SK-N-SH (cell line): ENCODE measurements around the gene TBC1D16. TPM values are rescaled to one million over a fixed set of nuclear protein-coding genes. Genes with fewer than 3 reads are reported as not detected.

Source experiments
- CTCF ChIA-PET: fragments of 300-600, 350-600 bp; formaldehyde crosslinking; extraction: SDS; loops from one replicate; lab custom pipeline; 2021; lab: Yijun Ruan, JAX
- POLR2A ChIA-PET: fragments of 350-600 bp; sonication (Branson Sonifier 250); formaldehyde crosslinking; extraction: SDS; loops from one replicate; lab custom pipeline; 2020; ENCODE audit warnings: antibody characterized with exemption, inconsistent platforms; lab: Yijun Ruan, JAX
- DNase-seq: peaks from one replicate; pipeline ENCODE4 v3.0.0; 2012
- H2AFZ ChIP-seq: fragments of 200-600 bp; sonication (generic); 2 replicates; pipeline ENCODE4 v1.8.1; 2016; ENCODE audit warnings: antibody characterized with exemption, mild to moderate bottlenecking, low read depth
- H3F3A ChIP-seq: fragments of 200-600 bp; sonication (generic); replicated peaks from 2 replicates; pipeline ENCODE3; 2016; ENCODE audit warnings: antibody characterized with exemption, mild to moderate bottlenecking; ENCODE audit not compliant: insufficient read depth
- H3K27ac ChIP-seq, 2 experiments: fragments of 200-500 bp in 1 of 2; fragments of 200-600 bp in 1 of 2; sonication (Bioruptor generic) in 1 of 2; sonication (generic), shearing (Covaris generic) in 1 of 2; 2 replicates each; pipeline versions ENCODE4 v1.5.1 to v1.6.1; 2014 to 2016; ENCODE audit warnings: low read depth in 2 of 2, inconsistent platforms in 1 of 2, low read length in 1 of 2, mild to moderate bottlenecking in 1 of 2, mixed read lengths in 1 of 2
- H3K27me3 ChIP-seq: fragments of 200-600 bp; sonication (generic), shearing (Covaris generic); 2 replicates; pipeline ENCODE4 v1.6.1; 2016; ENCODE audit warnings: mixed run types; ENCODE audit not compliant: insufficient read depth
- H3K36me3 ChIP-seq, 2 experiments: fragments of 200-500 bp in 1 of 2; fragments of 200-600 bp in 1 of 2; sonication (Bioruptor generic) in 1 of 2; sonication (generic) in 1 of 2; replicated peaks in 1 of 2; 2 replicates each; pipeline versions ENCODE3 to v1.5.1; 2014 to 2016; ENCODE audit warnings: low read length in 1 of 2, mild to moderate bottlenecking in 1 of 2; ENCODE audit not compliant: insufficient read depth in 2 of 2, control insufficient read depth in 1 of 2
- H3K4me1 ChIP-seq, 2 experiments: fragments of 200-500 bp in 1 of 2; fragments of 200-600 bp in 1 of 2; sonication (Bioruptor generic) in 1 of 2; sonication (generic), shearing (Covaris generic) in 1 of 2; 2 replicates each; pipeline versions ENCODE4 v1.5.1 to v1.6.1; 2014 to 2016; ENCODE audit warnings: low read depth in 1 of 2, low read length in 1 of 2, mixed run types in 1 of 2; ENCODE audit not compliant: insufficient read depth in 2 of 2, control insufficient read depth in 1 of 2
- H3K4me2 ChIP-seq: fragments of 200-600 bp; sonication (generic), shearing (Covaris generic); 2 replicates; pipeline ENCODE4 v1.6.1; 2017; ENCODE audit warnings: mixed run types
- H3K4me3 ChIP-seq, 2 experiments: fragments of 200-500 bp in 1 of 2; fragments of 200-600 bp in 1 of 2; sonication (Bioruptor generic) in 1 of 2; sonication (generic), shearing (Covaris generic) in 1 of 2; 2 replicates each; pipeline versions ENCODE4 v1.5.1 to v1.8.1; 2014 to 2016; ENCODE audit warnings: low read depth in 2 of 2, inconsistent platforms in 1 of 2, low read length in 1 of 2, mild to moderate bottlenecking in 1 of 2, mixed read lengths in 1 of 2, moderate library complexity in 1 of 2
- H3K79me2 ChIP-seq: fragments of 200-600 bp; sonication (generic); 2 replicates; pipeline ENCODE4 v1.8.1; 2017; ENCODE audit warnings: mild to moderate bottlenecking; ENCODE audit not compliant: insufficient read depth
- H3K9ac ChIP-seq: fragments of 200-600 bp; sonication (generic); 2 replicates; pipeline ENCODE4 v1.6.1; 2017; ENCODE audit warnings: mixed run types
- H3K9me2 ChIP-seq: fragments of 200-600 bp; sonication (generic); 2 replicates; pipeline ENCODE4 v1.6.1; 2017; ENCODE audit warnings: mixed run types
- H3K9me3 ChIP-seq: fragments of 200-600 bp; sonication (generic); 2 replicates; pipeline ENCODE4 v1.6.1; 2017; ENCODE audit warnings: mixed run types, mild to moderate bottlenecking, moderate library complexity
- H4K20me1 ChIP-seq: fragments of 200-600 bp; sonication (generic); 2 replicates; pipeline ENCODE4 v1.6.1; 2017; ENCODE audit warnings: mild to moderate bottlenecking, mixed run types; ENCODE audit not compliant: insufficient read depth
- CHD2 ChIP-seq: fragments of 150-350 bp; IDR thresholded peaks from 2 replicates; pipeline ENCODE4 v1.6.1; 2018; ENCODE audit warnings: low read length; ENCODE audit not compliant: partially characterized antibody
- ELF1 ChIP-seq: IDR thresholded peaks from 2 replicates; pipeline ENCODE4 v1.4.0; 2012
- EP300 ChIP-seq, 2 experiments: IDR thresholded peaks; 2 replicates each; pipeline versions ENCODE4 v1.4.0 to v1.6.1; 2012; ENCODE audit warnings: borderline replicate concordance in 1 of 2, low read depth in 1 of 2, low read length in 1 of 2
- FOXJ3 ChIP-seq: sonication (generic); formaldehyde crosslinking; IDR thresholded peaks from 2 replicates; pipeline ENCODE4 v1.5.1; 2020; ENCODE audit warnings: mild to moderate bottlenecking, missing genetic modification reagents
- GATA2 ChIP-seq: sonication (generic); formaldehyde crosslinking; IDR thresholded peaks from 2 replicates; pipeline ENCODE4 v1.5.0; 2020; ENCODE audit warnings: mild to moderate bottlenecking, missing genetic modification reagents
- MEF2A ChIP-seq: IDR thresholded peaks from 2 replicates; pipeline ENCODE4 v1.4.0; 2012; ENCODE audit warnings: low read depth, borderline replicate concordance
- POLR2AphosphoS5 ChIP-seq: IDR thresholded peaks from 2 replicates; pipeline ENCODE4 v1.6.1; 2012; ENCODE audit warnings: low read depth, low read length
- RCOR1 ChIP-seq: fragments of 150-350 bp; IDR thresholded peaks from 2 replicates; pipeline ENCODE4 v1.6.1; 2017; ENCODE audit warnings: antibody characterized with exemption, low read length
- SMC3 ChIP-seq: IDR thresholded peaks from 2 replicates; pipeline ENCODE4 v1.6.1; 2012; ENCODE audit warnings: low read depth, low read length, improper control_type of control experiment
- TAF1 ChIP-seq: IDR thresholded peaks from 2 replicates; pipeline ENCODE4 v1.6.1; 2012; ENCODE audit warnings: low read depth, mild to moderate bottlenecking, low read length, moderate library complexity, borderline replicate concordance
- TEAD4 ChIP-seq: IDR thresholded peaks from 2 replicates; pipeline ENCODE4 v1.4.0; 2012; ENCODE audit warnings: mild to moderate bottlenecking, borderline replicate concordance; ENCODE audit not compliant: insufficient read depth
- ZBTB33 ChIP-seq: IDR thresholded peaks from 2 replicates; pipeline ENCODE4 v1.4.0; 2012; ENCODE audit warnings: low read depth, borderline replicate concordance
- WGBS: methylation state at CpG from one replicate; pipeline ENCODE4 v1.1.6; 2017; ENCODE audit warnings: low lambda C conversion rate; 5-methylcytosine and 5-hydroxymethylcytosine counted together
- polyA plus RNA-seq, 3 experiments: library from polyadenylated mRNA; depleted of rRNA; stranded (reverse); fragments of >200 nt; gene quantifications; 2 replicates each; pipeline ENCODE4 v1.2.3, GENCODE V29; 2012
- TF ChIP-seq, protein P1 (sequence below): IDR thresholded peaks from 2 replicates; pipeline ENCODE4 v1.4.0; 2012; ENCODE audit warnings: low read depth, borderline replicate concordance

TBC1D16 gene
- polyA plus RNA-seq, 1 of the 3 experiments (the other 2 are of a cell fraction): 14.5 TPM

- Histone ChIP-seq H3K4me3 (no peak overlapping the region), H3K79me2 (no peaks in the 10 kb centered on the region), H3K27ac (no peak overlapping the region), H3K4me2 (no peak overlapping the region), H2AFZ (no peak overlapping the region), H3K9ac (no peak overlapping the region), H3K9me2 (no peaks in the 10 kb centered on the region), H4K20me1 (no peaks in the 10 kb centered on the region), H3K27me3 (no peaks in the 10 kb centered on the region), H3K9me3 (no peaks in the 10 kb centered on the region), H3F3A (no peaks in the 10 kb centered on the region), H3K36me3 (peaks cover 0 to 78% of the 10 kb centered on the region in 2 experiments), H3K4me1 (no peaks in the 10 kb centered on the region)
- peak; percentile 35 for DNase-seq
- POLR2A ChIA-PET: no interaction called here
- CTCF ChIA-PET: interaction anchor here (0.6 to 1.5 kb wide), 4 partner anchors 11 to 203 kb away, joined by 3 to 5 read pairs (median 4); no protein-coding TSS in a partner anchor
- 93% methylated on average over 26 of the region's 31 CpGs for WGBS
- no peak for TF ChIP-seq EP300 (IDR thresholded peaks at IDR 0.05; ENCODE audit: borderline replicate concordance in 1 of 2, low read depth in 1 of 2, low read length in 1 of 2)
These were observed 90.8 kb downstream of the TBC1D16 start for GRCh38 chr17:79944821-79945391.

GRCh38 chr17:79944251-79944812, 91.3 kb downstream of the TBC1D16 start:
- Histone ChIP-seq H3K27ac (no peak overlapping the region), H3K9ac (no peak overlapping the region), H3K9me3 (no peaks in the 10 kb centered on the region), H2AFZ (no peak overlapping the region), H3K36me3 (peaks cover 0 to 78% of the 10 kb centered on the region in 2 experiments), H3K9me2 (no peaks in the 10 kb centered on the region), H3K27me3 (no peaks in the 10 kb centered on the region), H3F3A (no peaks in the 10 kb centered on the region), H3K79me2 (no peaks in the 10 kb centered on the region), H3K4me2 (no peak overlapping the region), H3K4me3 (no peak overlapping the region), H4K20me1 (no peaks in the 10 kb centered on the region), H3K4me1 (no peaks in the 10 kb centered on the region)
- peak; percentile 43 for DNase-seq
- WGBS: 89% methylated on average over 23 of the region's 23 CpGs
- POLR2A ChIA-PET: interaction anchor here (0.5 kb wide), 1 partner anchor 13 kb away, joined by 3 read pairs; no protein-coding TSS in a partner anchor
- TF ChIP-seq, protein P1, sequence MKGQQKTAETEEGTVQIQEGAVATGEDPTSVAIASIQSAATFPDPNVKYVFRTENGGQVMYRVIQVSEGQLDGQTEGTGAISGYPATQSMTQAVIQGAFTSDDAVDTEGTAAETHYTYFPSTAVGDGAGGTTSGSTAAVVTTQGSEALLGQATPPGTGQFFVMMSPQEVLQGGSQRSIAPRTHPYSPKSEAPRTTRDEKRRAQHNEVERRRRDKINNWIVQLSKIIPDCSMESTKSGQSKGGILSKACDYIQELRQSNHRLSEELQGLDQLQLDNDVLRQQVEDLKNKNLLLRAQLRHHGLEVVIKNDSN: no peak
- TF ChIP-seq POLR2AphosphoS5: no peak
- TF ChIP-seq GATA2: no peak
- TF ChIP-seq MEF2A: no peak
- CTCF ChIA-PET: interaction anchor here (0.6 to 1.5 kb wide), 4 partner anchors 12 to 202 kb away, joined by 3 to 5 read pairs (median 4); no protein-coding TSS in a partner anchor

DNA sequence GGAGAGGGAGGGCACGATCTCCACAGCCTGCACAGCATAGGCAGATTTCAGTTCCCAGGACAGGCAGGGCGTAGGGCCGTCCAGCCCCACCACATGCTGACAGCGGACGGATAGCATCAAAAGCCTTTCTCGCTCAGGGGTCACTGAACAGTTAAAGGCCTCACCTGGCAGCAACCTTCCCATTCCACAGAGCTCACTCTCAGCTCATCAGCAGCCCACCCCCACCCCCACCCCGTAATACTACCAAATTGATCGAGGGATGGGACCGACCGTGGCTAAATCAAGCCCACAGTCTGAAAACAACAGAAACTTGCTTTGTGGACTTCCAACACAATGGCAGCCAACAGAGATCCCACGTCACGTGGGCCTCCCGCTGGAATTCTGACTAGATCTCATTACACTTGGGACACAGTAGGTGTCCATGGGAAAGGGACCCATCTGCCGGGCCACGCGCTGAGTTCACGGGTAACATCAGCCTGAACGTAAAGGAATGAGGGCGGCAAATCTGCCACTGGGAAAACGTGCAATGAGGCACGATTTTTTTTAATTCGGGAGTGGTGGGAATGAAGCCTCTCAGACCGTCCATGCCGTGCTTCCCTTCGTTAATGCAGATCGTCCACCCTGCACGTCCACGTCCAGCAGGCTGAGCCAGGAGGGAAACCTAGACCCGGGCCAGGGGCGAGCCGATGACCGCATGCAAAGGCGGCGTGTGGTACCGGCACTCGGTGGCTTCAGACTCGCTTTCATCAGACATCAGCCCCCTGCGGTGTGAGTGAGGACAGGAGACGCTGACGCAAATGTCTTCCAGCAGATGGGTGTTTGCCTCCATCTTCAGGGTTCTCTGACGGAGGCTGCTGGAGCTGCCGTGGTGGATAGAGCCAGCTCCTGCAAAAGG, 92.1 kb downstream of the TBC1D16 start:
- WGBS: 96% methylated on average over 36 of the region's 42 CpGs
- TF ChIP-seq RCOR1: no peak
- no peak for TF ChIP-seq ELF1
- no peak for TF ChIP-seq GATA2
- TF ChIP-seq TAF1: no peak
- TF ChIP-seq TEAD4: no peak
- TF ChIP-seq EP300 (IDR thresholded peaks at IDR 0.05; ENCODE audit: borderline replicate concordance in 1 of 2, low read depth in 1 of 2, low read length in 1 of 2): no peak
- no peak for TF ChIP-seq ZBTB33
- no peak for TF ChIP-seq SMC3
- no peak for TF ChIP-seq FOXJ3
- TF ChIP-seq CHD2: no peak

More for the DNA sequence above, 92.1 kb downstream of the TBC1D16 start:
- Histone ChIP-seq H3K36me3 (peaks cover 0 to 79% of the 10 kb centered on the region in 2 experiments), H3K79me2 (no peaks in the 10 kb centered on the region), H3K4me3 (no peak overlapping the region), H3K9me2 (no peaks in the 10 kb centered on the region), H3K27me3 (no peaks in the 10 kb centered on the region), H4K20me1 (no peaks in the 10 kb centered on the region), H3K4me1 (no peaks in the 10 kb centered on the region; a peak in 1 of 4 replicates), H3K27ac (no peak overlapping the region), H2AFZ (no peak overlapping the region), H3F3A (no peaks in the 10 kb centered on the region), H3K9ac (no peak overlapping the region), H3K4me2 (no peak overlapping the region), H3K9me3 (no peaks in the 10 kb centered on the region)
- ChIA-PET POLR2A (interaction anchor here (0.5 kb wide), 1 partner anchor 14 kb away, joined by 3 read pairs; no protein-coding TSS in a partner anchor), CTCF (interaction anchor here (1.0 to 1.5 kb wide), 3 partner anchors 12 to 27 kb away, joined by 3 to 5 read pairs (median 4); no protein-coding TSS in a partner anchor)
- DNase-seq: no peak
